ENCODE measurements around the gene SPAG6. TPM values are rescaled to one million over a fixed set of nuclear protein-coding genes. Genes with fewer than 3 reads are reported as not detected.

The SPAG6 gene
- total RNA-seq, 1 experiment from 2014 or later: 0.79 TPM

DNA sequence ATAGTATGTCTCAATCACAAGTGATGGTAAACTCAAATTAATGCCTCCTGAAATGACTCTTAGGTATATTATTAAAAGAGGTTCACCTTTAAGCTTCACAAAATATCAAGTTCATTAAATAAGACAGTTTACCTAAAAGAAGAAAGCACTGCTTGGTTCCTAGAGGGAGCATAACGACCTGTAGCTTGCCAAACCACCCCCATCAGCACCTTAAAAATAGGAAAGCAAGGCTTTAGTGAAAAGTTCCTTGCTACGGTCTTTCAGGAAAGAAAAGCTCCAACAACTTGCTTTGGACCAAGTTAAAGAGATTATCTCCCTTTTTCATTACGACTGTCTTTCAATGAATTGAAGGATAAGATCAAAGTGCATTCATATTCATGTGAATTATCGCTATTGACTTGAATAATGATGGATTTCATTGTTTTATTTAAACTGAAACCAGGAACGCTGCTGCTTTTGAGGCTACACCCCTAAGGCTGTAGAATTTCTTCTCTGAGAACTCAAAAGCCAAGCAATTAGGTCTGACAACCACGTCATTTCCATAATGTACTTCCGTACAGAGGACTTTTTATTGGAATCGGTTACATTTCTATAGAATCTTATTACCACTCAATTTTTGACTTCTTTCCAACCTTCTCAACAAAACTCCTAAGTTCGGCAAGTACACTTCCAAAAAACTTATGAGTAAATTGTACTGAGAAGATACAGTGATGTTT, 7.0 kb upstream of the SPAG6 start:
- H3K4me1 Mint-ChIP-seq (ENCODE audit: low read depth, unreplicated experiment): peaks cover 7% of the 10 kb centered on the region

DNA sequence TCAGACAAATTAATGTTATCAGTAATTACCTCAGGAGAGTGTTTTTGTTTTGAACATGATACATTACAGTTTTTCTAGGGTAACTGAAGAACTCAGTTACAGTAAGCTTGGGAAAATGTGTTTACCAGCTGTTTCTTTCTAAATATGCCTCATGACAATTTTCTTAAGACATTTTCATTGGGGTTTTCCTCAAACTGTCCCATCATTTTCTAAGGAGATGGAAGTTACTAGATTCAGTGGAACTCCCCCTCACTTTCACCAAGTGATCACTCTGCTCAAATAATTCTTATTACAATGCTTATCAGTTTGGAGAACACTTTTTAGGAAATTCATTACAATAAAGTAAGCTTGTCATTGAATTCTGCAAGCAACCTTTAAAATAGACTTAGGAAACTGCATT, 6.4 kb upstream of the SPAG6 start:
- Mint-ChIP-seq H3K27me3 (ENCODE audit: insufficient read depth, unreplicated experiment) (peaks cover 5% of the 10 kb centered on the region), H3K4me1 (ENCODE audit: low read depth, unreplicated experiment) (peaks cover 7% of the 10 kb centered on the region), H3K36me3 (ENCODE audit: insufficient read depth, unreplicated experiment) (peaks cover 20% of the 10 kb centered on the region), H3K4me3 (ENCODE audit: unreplicated experiment) (peak overlapping the region; percentile 91), H3K27ac (ENCODE audit: unreplicated experiment) (no peak overlapping the region), H3K9me3 (ENCODE audit: unreplicated experiment) (no peaks in the 10 kb centered on the region)
- ChIA-PET CTCF (no interaction called here), POLR2A (no interaction called here)
- Histone ChIP-seq H3K36me3 (ENCODE audit: control insufficient read depth, insufficient read depth, low read length) (no peaks in the 10 kb centered on the region), H3K9me3 (no peaks in the 10 kb centered on the region), H3K4me3 (ENCODE audit: low read depth, low read length) (no peak overlapping the region), H3K27me3 (replicated peaks; ENCODE audit: control insufficient read depth, insufficient read depth, low read length) (no peaks in the 10 kb centered on the region; the same call in 1 of the 2 replicates), H3K4me1 (peaks cover 5% of the 10 kb centered on the region; the same call in 1 of the 2 replicates)
- TF ChIP-seq, protein P1, sequence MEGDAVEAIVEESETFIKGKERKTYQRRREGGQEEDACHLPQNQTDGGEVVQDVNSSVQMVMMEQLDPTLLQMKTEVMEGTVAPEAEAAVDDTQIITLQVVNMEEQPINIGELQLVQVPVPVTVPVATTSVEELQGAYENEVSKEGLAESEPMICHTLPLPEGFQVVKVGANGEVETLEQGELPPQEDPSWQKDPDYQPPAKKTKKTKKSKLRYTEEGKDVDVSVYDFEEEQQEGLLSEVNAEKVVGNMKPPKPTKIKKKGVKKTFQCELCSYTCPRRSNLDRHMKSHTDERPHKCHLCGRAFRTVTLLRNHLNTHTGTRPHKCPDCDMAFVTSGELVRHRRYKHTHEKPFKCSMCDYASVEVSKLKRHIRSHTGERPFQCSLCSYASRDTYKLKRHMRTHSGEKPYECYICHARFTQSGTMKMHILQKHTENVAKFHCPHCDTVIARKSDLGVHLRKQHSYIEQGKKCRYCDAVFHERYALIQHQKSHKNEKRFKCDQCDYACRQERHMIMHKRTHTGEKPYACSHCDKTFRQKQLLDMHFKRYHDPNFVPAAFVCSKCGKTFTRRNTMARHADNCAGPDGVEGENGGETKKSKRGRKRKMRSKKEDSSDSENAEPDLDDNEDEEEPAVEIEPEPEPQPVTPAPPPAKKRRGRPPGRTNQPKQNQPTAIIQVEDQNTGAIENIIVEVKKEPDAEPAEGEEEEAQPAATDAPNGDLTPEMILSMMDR (IDR thresholded peaks at IDR 0.05; ENCODE audit: insufficient read depth in 1 of 2, low read depth in 1 of 2, low read length in 1 of 2, severe bottlenecking in 1 of 2, unreplicated experiment in 1 of 2): no peak
- no peak for DNase-seq
- intact Hi-C loops (cut with micrococcal nuclease; ENCODE audit: unreplicated experiment): no loop called here
- BruUV-seq (replicated peaks): no TSS peak

More for the DNA sequence above, 7.0 kb upstream of the SPAG6 start:
- BruUV-seq (replicated peaks): no TSS peak
- Mint-ChIP-seq H3K4me3 (ENCODE audit: unreplicated experiment) (no peak overlapping the region), H3K27me3 (ENCODE audit: insufficient read depth, unreplicated experiment) (peaks cover 2% of the 10 kb centered on the region), H3K9me3 (ENCODE audit: unreplicated experiment) (no peaks in the 10 kb centered on the region), H3K27ac (ENCODE audit: unreplicated experiment) (no peak overlapping the region), H3K36me3 (ENCODE audit: insufficient read depth, unreplicated experiment) (peaks cover 26% of the 10 kb centered on the region)
- TF ChIP-seq, protein P1 (IDR thresholded peaks at IDR 0.05; ENCODE audit: insufficient read depth in 1 of 2, low read depth in 1 of 2, low read length in 1 of 2, severe bottlenecking in 1 of 2, unreplicated experiment in 1 of 2): no peak
- Histone ChIP-seq H3K4me3 (ENCODE audit: low read depth, low read length) (no peak overlapping the region), H3K36me3 (ENCODE audit: control insufficient read depth, insufficient read depth, low read length) (no peaks in the 10 kb centered on the region), H3K27me3 (replicated peaks; ENCODE audit: control insufficient read depth, insufficient read depth, low read length) (no peaks in the 10 kb centered on the region; the same call in 1 of the 2 replicates), H3K9me3 (no peaks in the 10 kb centered on the region), H3K4me1 (peaks cover 5% of the 10 kb centered on the region; the same call in 1 of the 2 replicates)
- ChIA-PET CTCF (no interaction called here), POLR2A (no interaction called here)
- intact Hi-C loops (cut with micrococcal nuclease; ENCODE audit: unreplicated experiment): no loop called here
- no peak for DNase-seq

DNA sequence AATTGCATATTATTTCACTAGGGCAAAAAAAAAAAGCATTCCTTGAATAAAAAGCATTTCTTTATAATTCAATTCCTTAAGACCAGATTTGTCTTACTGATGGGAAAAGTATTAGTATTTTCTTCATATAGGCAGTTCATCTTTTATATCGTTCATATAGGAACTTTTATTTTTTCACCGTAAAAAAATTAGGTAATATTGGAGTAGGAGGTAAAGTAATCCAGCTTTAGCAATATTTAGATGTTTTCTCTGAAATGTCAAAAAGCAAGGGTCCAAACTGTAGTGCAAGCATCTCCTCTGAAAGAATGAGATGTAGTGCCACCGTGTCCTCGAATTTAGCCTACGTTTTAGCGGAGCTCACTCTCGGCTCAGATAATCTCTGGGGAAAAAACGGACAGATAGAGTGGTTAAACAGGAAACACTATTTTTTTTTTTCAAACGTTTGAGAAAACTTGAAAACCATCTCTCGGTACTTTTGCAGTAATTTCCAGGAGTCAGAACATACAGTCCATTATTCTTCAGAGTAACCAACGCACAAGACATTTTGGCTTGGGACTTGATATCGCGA, 5.5 kb upstream of the SPAG6 start:
- intact Hi-C loops (cut with micrococcal nuclease; ENCODE audit: unreplicated experiment): loop anchor here (1.0 to 5.0 kb wide), 4 partner anchors 18 to 97 kb away; partner anchors contain the start of gene COMMD3
- TSS peak; percentile 80 for BruUV-seq (replicated peaks)

More for the DNA sequence above, 5.5 kb upstream of the SPAG6 start:
- Histone ChIP-seq H3K4me1 (peaks cover 5% of the 10 kb centered on the region; the same call in 1 of the 2 replicates), H3K36me3 (ENCODE audit: control insufficient read depth, insufficient read depth, low read length) (no peaks in the 10 kb centered on the region), H3K27me3 (replicated peaks; ENCODE audit: control insufficient read depth, insufficient read depth, low read length) (no peaks in the 10 kb centered on the region; the same call in 1 of the 2 replicates), H3K9me3 (no peaks in the 10 kb centered on the region), H3K4me3 (ENCODE audit: low read depth, low read length) (peak overlapping the region; percentile 74)
- Mint-ChIP-seq H3K4me1 (ENCODE audit: low read depth, unreplicated experiment) (peaks cover 7% of the 10 kb centered on the region), H3K27ac (ENCODE audit: unreplicated experiment) (peak overlapping the region; percentile 93), H3K36me3 (ENCODE audit: insufficient read depth, unreplicated experiment) (peaks cover 18% of the 10 kb centered on the region), H3K9me3 (ENCODE audit: unreplicated experiment) (no peaks in the 10 kb centered on the region), H3K27me3 (ENCODE audit: insufficient read depth, unreplicated experiment) (peaks cover 5% of the 10 kb centered on the region), H3K4me3 (ENCODE audit: unreplicated experiment) (peak overlapping the region; percentile 91)
- TF ChIP-seq, protein P1 (IDR thresholded peaks at IDR 0.05; ENCODE audit: insufficient read depth in 1 of 2, low read depth in 1 of 2, low read length in 1 of 2, severe bottlenecking in 1 of 2, unreplicated experiment in 1 of 2): no peak
- DNase-seq: no peak
- CTCF ChIA-PET: interaction anchor here (0.6 to 1.2 kb wide), 12 partner anchors 24 to 1470 kb away, joined by 3 to 10 read pairs (median 3); partner anchors contain the start of gene COMMD3
- POLR2A ChIA-PET: interaction anchor here (0.6 to 1.2 kb wide), 10 partner anchors 16 to 337 kb away, joined by 3 to 16 read pairs (median 4); partner anchors contain the start of gene COMMD3

Measured in Caco-2 (cell line).